HCT116 (cell line): ENCODE data around the gene AP3S1.
A peak's percentile ranks its signal among the peaks of the same experiment; 100 is the strongest.

Experiments
- CTCF ChIP-seq, 3 experiments: fragments of 200-600 bp in 1 of 3; sonication (generic) in 1 of 3; IDR thresholded peaks in 2 of 3; conservative IDR thresholded peaks in 1 of 3; 2 replicates each; pipeline ENCODE4 v1.5.1; 2012 to 2017; ENCODE audit warnings: low read depth in 2 of 3, low read length in 2 of 3, antibody characterized with exemption in 1 of 3, borderline replicate concordance in 1 of 3, control low read depth in 1 of 3, mild to moderate bottlenecking in 1 of 3, mixed read lengths in 1 of 3, mixed run types in 1 of 3, moderate library complexity in 1 of 3; ENCODE audit not compliant: insufficient read depth in 1 of 3
- JUND ChIP-seq: IDR thresholded peaks from 2 replicates; pipeline ENCODE4 v1.6.1; 2012
- POLR2A ChIP-seq: IDR thresholded peaks from 2 replicates; pipeline ENCODE4 v1.7.0; 2011; ENCODE audit warnings: borderline replicate concordance; ENCODE audit not compliant: insufficient read depth, insufficient read length; ENCODE audit errors: extremely low read depth
- POLR2AphosphoS5 ChIP-seq: IDR thresholded peaks from 2 replicates; pipeline ENCODE4 v1.6.1; 2011; ENCODE audit warnings: mild to moderate bottlenecking, low read depth, low read length, moderate library complexity
- REST ChIP-seq: IDR thresholded peaks from 2 replicates; pipeline ENCODE4 v1.6.1; 2012; ENCODE audit warnings: low read depth
- TF ChIP-seq, protein P1 (sequence below): IDR thresholded peaks from 2 replicates; pipeline ENCODE4 v1.6.1; 2012

GRCh38 chr5:115841382-115842088 is at the start of gene AP3S1, which contains the start of gene ATG12:
- TF ChIP-seq POLR2A (peak; percentile 58), CTCF (IDR thresholded peaks at IDR 0.05 in 2 of 3, conservative IDR thresholded peaks at IDR 0.05 in 1 of 3; ENCODE audit: borderline replicate concordance in 1 of 3, insufficient read depth in 1 of 3, low read depth in 2 of 3, low read length in 2 of 3) (no peak), REST (no peak), POLR2AphosphoS5 (peak; percentile 91), JUND (no peak)
- TF ChIP-seq, protein P1, sequence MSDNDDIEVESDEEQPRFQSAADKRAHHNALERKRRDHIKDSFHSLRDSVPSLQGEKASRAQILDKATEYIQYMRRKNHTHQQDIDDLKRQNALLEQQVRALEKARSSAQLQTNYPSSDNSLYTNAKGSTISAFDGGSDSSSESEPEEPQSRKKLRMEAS: no peak
